HG02623 (cell line): ENCODE data around the gene WNT10A.
"Not testable (repeated sequence)": the region's sequence is repeated elsewhere in the genome, so short reads cannot be mapped to it uniquely, and the experiment has no call there.

Experiments used
- ATAC-seq: cut with Tn5 transposase; IDR thresholded peaks from one replicate; pipeline ENCODE4 v1.9.1; 2021; ENCODE audit warnings: moderate library complexity; ENCODE audit not compliant: unreplicated experiment

The WNT10A gene

DNA sequence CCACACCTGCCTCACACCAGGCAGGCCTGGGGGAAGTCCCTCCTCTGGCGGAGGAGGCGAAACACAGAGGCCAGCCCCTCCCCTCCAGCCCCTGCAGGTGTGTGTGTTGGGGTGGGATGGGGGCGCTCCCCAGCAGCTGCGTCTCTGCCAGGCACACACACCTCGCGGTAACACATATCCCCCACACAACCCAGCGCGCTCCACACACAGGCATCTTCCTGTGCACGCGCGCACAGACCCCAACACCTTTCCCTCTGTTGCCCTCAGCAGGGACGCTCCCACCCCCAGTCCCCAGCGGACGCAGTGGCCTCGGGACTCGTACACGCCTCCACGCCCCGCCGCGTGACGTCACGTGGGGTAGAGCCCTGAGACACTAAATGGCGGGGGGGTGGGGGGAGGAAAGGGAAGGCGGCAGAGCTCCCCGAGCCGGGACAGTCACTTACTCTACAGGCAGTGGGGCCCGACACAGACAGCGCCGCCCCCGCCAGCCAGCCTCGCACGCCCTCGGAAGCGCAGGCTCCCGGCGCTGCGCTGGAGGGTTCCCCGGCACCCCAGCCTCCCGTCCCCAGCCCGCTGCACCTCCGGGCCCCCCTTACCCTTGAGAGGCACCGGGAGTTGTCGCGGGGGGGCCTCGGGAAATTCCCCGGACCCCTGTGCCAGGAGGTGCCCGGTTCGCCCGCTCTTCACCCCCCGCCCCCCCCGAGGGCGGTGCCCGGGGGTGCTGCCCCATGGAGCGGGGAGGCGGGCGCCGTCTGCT is at the start of gene WNT10A:
TSS of gene WNT10A (plus strand) at position 751 of the 757 bp plus-strand sequence. CDS start 144 bp downstream, outside the sequence.
- peak; percentile 73 for ATAC-seq

DNA sequence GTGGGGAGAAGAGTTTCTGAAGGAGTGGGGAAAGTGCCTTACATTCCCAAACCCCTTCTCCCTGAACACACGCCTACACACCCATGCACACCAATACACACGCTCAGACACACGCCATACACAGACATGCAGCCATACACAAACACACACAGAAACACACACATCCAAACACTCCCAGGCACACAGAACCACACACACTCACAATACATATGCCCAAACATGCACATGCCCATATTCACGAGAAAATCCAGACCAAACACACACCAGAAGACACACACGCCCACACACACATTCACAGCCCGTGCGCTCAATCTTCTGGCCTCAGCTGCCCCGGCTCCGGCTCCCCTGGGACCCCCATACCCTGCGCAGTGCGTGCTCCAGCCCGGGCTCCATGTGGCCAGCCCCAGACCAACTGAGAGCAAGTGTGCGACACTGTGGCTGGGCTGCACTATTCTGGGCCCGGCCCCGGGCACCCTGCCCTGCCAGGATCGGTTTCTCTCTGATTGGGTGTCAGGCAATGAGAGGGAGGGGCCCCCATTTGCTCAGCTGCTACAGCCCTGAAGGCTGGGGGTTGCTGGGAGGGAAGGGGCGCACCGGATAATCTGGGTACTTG is 49.2 kb upstream of the WNT10A start, which contains the start of gene PRKAG3:
TSS of gene PRKAG3 (minus strand) at position 426 of the 613 bp plus-strand sequence.
- ATAC-seq: no peak

DNA sequence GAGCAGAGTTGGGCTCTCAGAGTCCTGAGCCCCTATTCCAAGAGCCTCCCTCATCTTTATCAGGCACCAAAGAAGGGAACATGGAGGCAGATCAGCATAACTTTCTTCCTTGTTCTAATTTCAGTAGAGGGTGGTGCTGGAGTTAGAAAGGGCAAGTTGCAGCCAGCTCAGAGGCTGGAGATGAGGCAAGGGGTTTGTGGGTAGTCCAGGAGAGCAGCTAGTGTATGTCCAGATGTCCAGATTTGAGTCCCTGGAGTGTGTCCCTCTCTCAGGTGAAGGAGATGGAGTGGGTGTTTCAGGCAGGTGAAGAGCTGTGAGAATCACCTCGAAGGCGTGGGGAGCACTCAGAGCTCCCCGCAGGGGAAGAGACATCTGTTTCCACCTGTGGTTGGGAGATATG is 48.6 kb upstream of the WNT10A start:
- ATAC-seq: no peak

DNA sequence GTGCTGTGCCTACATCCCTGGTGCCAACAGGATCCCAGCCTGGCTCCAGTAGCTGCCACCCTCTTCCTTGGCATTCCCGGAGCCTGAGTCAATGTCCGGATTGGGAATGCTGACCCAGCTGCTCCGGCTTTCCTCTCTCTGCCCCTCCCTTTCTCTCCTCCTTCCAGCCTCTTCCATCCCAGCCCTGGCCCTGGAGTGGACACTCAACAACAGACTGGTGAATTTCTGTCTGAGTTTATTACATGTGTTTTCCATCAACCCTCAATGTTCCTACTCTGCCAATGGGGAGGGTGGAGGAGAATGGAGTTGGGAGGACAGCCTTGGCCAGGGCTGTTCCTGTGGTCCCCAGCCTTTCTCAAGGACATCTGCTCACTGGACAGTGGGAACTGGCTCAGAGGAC is 48.1 kb upstream of the WNT10A start:
- ATAC-seq: no peak

DNA sequence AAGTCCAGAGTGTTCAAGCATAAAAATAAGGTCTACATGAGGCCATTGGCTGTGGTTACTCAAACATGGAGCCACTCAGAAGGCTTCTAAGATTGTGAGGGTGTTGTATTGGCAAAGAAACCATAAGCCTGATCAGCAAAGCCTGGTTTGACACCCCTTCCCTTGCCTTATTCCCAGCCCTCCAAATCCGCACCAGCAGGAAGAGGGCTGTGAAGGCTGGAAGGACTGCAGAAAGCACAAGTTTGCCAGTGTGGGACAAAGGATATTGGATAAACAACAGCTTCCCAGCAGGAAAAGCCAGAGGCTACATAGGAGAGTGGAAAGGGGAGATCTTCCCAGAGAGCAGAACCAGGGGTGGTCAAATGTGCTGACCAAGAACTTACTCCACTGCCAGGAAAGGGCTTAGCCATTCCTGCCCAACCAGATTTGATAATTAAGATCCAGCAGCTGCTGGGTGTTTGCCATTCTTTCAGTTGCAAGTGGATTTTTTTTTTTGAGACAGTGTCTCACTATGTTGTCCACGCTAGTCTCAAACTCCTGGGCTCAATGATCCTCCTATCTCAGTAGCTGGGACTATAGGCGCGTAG is 47.5 kb upstream of the WNT10A start:
- ATAC-seq: no peak

DNA sequence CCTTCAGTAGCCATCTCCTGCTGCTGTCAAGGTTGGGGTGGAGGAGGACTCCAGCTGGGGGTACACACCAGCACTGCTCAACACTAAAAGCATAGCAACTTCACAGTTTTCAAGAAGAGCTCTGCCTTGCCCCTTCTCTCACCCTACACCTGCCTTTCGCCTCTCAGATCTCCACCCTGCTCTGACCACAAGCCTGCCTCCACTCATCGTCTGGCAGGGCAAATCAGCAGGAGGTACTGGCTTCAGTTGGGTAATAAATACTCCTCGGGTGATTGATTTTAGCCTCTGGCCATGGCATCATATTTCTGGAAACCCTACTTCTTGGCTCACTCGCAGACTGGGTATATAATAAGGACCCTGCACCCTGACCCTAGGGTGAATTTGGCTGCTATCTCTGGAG is 46.0 kb upstream of the WNT10A start:
- no peak for ATAC-seq

DNA sequence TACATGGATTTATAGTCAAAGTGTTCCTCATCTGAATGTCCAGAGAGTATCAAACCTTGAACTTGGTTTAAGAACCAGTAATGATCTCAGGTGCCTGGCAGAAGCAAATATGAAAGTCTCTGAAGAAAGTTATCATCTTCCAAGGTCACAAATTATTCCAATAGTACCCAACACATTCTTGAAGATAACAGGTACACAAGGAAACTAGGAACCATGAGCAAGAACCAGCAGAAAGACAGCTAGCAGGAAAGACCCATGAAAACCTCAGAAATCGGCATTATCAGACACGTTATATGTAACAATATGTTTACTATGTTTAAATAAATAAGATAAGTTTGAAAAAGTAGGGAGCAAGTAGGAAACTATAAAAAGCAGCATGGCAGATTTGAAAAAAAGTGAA is 43.2 kb upstream of the WNT10A start:
- ATAC-seq: no peak

DNA sequence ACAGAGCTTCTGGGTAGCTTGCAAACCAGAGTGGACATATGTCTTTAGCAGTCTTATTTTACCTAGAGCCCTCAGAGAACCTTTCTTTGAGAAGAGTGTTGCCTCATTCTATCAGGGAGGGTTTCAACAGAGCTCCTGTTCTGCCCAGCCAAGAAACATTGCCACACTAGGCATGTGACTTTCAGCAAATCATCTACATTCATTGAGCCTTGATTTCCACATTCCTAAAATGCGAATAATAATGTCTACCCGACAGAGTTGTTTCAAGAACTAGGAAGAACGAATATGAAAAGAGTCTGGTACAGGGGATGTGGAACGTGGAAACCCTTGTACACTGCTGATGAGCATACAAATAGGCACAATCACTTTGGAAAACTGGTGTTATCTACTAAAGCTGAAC is 41.2 kb upstream of the WNT10A start:
- ATAC-seq: no peak

DNA sequence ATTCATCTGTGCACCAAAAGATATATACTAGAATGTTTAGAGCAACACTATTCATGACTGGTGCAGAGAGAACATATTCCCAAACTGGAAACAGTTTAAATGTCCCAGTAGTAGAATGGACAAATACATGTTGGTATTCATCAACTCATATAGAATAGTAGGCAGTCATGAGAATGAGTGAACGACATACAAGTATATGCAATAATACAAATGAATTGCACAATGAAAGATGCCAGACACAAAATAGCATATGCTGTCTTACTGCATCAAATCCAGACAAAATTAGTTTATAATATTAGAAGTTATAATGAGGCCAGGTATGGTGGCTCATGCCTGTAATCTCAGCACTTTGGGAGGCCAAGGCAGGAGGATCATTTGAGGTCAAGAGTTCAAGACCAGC is 40.8 kb upstream of the WNT10A start:
- ATAC-seq: no peak

DNA sequence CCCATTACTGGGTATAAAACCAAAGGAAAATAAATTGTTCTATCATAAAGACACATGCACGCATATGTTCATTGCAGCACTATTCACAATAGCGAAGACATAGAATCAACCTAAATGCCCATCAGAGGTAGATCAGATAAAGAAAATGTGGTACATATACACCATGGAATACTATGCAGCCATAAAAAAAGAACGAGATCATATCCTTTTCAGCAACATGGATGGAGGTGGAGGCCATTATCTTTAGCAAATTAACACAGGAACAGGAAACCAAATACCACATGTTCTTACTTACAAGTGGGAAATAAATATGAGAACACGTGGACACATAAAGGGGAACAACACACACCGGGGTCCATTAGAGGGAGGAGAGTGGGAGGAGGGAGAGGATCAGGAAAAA is 36.3 kb upstream of the WNT10A start:
- ATAC-seq: not testable (repeated sequence)

DNA sequence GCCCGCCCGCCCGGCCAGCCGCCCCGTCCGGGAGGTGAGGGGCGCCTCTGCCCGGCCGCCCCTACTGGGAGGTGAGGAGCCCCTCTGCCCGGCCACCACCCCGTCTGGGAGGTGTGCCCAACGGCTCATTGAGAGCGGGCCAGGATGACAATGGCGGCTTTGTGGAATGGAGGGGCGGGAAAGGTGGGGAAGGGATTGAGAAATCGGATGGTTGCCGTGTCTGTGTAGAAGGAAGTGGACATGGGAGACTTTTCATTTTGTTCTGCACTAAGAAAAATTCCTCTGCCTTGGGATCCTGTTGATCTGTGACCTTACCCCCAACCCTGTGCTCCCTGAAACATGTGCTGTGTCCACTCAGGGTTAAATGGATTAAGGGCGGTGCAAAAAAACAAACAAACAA is 33.7 kb upstream of the WNT10A start:
- ATAC-seq: not testable (repeated sequence)

DNA sequence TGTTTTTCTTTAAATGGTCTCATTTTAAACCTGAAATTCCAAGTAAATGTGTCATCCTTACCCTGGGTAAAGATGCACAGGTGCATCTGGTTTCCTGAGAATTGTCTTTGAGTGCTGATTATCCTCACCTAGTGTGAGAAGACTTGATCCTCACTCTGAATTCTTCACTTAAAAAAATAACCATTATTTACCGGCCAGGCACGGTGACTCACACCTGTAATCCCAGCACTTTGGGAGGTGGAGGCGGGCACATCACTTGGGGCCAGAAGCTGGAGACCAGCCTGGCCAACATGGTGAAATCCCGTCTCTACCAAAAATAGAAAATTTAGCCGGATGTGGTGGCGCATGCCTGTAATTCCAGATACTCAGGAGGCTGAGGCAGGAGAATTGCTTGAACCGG is 30.9 kb upstream of the WNT10A start:
- ATAC-seq: no peak

DNA sequence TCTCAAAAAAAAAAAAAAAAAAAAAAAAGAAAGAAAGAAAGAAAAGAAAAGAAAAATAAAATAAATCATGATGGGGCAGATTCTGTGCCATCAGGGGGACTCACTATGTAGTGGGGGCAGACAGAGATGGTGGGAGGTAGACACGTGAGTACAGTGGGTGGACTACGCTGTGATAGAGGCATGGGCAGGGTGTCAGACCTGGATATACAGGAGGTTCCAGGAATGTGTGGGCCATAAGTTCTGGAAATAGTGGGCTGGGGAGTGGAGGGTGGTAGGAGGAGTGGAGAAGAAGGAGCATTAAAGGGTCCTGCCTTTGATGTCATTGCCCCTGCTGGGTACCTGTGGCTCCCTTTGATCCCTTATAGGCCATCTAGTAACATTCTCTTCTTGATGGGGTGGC is 29.9 kb upstream of the WNT10A start:
- ATAC-seq: no peak

DNA sequence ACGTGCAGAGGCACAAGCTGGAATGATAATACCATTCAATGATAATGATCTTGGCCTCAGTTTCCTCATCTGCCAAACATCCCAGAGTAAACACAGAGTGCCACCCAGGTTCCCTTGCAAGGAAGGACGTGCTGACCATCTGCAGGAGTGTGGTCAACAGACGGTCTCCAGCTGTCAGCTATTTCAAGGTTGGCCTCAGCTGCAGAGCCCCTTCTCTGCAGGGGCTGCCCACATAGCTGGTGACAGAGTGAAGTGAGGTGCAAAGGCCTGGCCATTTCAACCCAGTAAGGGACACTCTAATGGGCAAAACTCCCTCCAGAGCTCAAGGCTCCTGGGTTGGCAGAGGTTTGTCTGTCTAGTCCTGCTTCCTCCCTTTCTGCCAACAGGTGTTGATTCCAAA is 29.4 kb upstream of the WNT10A start:
- ATAC-seq: no peak

DNA sequence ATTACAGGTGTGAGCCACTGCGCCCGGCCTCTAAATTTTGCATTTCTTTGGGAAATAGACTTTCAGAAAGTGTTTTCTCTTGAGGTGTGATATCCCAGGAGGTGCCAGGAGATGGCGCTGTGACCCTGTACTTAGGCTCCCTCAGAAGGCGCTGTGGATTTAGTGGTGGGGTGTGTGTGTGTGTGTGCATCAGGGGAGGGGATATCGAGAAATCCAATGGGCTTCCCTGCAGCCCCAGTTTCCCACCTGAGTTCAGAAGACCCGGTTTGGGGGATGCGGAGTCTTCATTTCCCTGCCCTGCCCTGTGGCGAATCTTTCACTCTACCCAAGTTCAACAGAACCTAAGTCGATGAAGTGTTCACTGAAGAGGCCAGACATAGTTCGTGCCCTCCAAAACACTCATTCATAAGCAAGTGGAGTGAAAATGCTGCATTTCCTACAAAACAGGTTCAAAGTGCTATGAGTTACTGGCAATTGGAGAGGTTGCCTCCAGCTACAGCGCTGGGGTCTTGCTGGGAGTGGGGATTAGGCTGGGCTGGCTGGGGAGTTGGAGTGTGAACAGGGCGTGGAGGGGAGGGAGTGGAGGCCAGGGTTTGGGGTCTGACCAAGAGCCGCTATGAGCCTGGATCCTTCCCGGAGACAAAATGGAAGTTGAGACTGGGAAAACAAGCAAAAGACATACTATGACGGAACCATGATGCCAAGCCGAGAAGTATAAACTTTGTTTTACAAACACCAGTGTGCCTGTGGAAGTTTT is 27.6 kb upstream of the WNT10A start:
- no peak for ATAC-seq

DNA sequence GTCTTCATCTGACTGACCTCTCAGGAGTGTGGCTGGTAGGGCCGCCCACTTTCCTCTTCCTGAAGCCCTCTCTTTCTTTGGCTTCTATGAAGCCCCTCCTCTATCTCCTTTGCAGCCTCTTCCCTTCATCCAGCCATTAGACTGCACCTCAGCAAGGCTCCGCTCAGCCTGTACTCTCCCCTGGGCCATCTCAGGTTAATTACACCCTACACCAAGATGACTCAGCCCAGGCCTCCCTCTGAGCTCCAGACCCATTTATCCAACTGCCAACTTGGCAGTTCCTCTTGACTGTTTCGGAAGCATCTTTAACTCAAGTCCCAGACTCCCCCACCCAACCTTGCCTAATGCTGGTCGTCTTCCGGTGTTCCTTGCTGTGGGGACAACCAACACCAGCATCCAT is 26.9 kb upstream of the WNT10A start:
- ATAC-seq: no peak

DNA sequence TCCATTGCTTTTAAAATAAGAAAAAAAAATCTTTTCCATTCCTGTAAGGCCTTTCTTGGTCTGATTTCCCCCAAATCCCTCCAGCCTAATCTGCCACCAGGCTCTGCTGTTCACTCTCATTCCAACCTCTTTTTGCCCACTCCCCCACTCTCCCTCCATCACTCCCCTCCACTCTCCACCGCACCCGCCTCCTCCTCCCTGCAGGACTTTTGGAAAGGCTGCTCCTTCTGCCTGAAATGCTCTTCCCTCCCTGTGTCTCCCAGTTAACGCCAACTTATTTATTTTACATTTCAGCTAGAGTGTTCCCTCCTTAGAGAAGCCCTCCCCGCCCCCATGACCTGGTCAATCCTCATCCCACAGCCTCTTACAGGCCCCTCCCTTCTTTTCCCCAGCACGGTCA is 25.8 kb upstream of the WNT10A start:
- no peak for ATAC-seq

DNA sequence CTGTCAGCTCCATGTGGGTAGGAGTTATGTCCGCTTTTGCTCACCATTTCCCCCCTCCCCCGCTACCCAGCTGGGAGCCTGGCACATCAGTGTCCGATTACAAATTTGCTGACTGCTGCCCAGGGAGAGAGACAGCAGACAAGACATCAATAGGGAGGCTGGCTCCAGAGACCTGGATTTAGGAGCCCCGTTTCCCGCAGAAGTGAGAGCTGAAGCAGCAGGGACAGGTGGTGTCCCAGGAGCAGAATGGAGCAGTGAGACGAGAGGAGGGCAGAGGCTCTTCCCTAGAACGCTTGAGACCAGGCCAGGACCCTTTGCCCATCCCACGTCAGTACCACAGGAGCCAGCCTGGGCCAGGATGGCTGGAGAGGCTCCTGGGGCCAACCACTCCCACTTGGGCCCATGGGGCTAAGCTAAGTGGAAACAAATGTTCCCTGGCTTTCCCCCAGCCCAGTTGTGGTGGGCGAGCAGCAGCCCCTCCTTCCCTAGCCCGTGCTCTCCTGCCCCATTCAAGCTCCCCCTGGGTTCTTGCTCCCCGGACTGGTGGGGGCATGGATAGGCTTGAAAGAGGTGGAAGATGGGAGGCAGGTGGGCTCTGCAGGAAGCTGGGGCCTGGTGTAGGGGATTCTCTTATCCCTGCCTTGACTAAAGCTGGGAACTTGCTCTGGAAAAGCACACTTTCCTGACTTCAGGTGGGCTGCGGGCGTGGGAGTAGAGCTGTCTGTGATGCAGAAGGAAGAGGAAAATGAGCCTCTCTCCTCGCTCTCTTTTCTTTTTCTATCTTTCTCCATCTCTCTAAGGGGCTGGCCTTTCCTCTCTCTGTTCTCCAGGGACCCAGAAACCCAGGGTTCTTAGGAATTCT is 25.1 kb upstream of the WNT10A start:
- ATAC-seq: no peak

DNA sequence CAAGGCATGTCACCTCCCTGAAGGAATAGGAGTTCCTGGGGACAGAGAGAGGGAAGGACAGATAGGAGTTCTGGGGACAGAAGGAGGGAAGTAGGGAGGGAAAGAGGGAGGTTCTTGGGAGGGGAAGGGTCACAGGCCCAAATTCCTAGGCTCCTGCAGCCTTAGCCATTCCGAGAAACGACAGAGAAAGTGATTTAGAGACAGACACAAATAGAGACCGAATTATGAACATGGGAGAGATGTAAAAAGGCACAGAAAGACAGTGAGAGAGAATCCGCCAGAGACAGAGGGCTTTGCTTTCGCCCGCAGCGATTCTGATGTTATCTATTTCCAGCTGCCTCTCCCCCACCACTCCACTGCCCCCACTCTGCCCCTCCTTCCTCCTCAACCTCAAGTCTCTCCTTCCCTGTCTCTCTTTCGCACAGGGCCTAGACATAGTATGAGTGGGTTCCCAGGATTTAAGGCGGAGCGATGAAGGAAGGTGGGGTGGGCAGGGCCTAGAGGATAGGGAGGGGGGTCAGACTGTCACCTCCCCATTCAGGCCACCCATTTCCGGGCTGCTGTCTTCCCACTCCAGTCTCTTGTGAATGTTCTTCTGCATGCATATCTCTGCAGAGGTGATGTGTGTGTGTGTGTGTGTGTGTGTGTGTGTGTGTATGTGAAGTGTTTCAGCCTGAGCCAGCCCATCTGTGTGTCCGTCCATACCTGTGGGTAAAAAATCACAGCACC is 24.3 kb upstream of the WNT10A start:
- no peak for ATAC-seq

DNA sequence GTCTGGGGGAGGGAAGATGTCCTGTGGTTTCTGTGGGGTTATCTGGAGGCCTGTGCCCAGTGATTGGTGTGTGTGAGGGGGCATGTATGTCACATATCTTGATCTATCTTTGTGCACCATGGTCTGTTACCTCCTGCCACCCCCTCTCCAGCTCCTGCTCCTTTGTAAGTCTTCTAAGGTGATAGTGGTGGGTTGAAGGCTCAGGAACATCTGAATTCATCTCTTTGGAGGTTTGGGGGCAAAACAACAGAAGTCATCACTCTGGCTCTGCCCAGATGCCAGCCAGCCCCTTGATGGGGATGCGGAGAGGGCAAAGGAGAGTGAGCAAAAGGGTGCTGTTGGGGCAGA is 23.8 kb upstream of the WNT10A start:
- no peak for ATAC-seq
